ENCODE measurements around the gene IL22RA1.

GRCh38 chr1:24179251-24179840 lies 36.4 kb upstream of the IL22RA1 start:
- no peak for TF ChIP-seq POLR2A (IDR thresholded peaks at IDR 0.05)
- TF ChIP-seq CTCF (IDR thresholded peaks at IDR 0.05) = no peak
